Measurements from ENCODE around the gene MCM3AP.

The MCM3AP gene

GRCh38 chr21:46218906-46219590 is 66.4 kb downstream of the MCM3AP start:
- no peak for DNase-seq (ENCODE audit: low read depth)

- no peak for DNase-seq (ENCODE audit: low read depth)
Observed at GRCh38 chr21:46217511-46218196, 67.8 kb downstream of the MCM3AP start.

GRCh38 chr21:46216132-46216747 is 69.2 kb downstream of the MCM3AP start:
- DNase-seq (ENCODE audit: low read depth): no peak

- DNase-seq (ENCODE audit: low read depth): no peak
Observed at GRCh38 chr21:46215436-46216131, 69.8 kb downstream of the MCM3AP start.

- DNase-seq (ENCODE audit: low read depth): no peak
Observed at GRCh38 chr21:46214478-46215340, 70.7 kb downstream of the MCM3AP start.

- DNase-seq (ENCODE audit: low read depth): no peak
Observed at GRCh38 chr21:46213620-46214286, 71.7 kb downstream of the MCM3AP start.

- DNase-seq (ENCODE audit: low read depth): no peak
Observed at GRCh38 chr21:46212721-46213484, 72.5 kb downstream of the MCM3AP start.

GRCh38 chr21:46211786-46212720 is 73.4 kb downstream of the MCM3AP start:
- no peak for DNase-seq (ENCODE audit: low read depth)

GRCh38 chr21:46211376-46211775 is 74.0 kb downstream of the MCM3AP start:
- no peak for DNase-seq (ENCODE audit: low read depth)

- no peak for DNase-seq (ENCODE audit: low read depth)
Observed at GRCh38 chr21:46210378-46211136, 74.9 kb downstream of the MCM3AP start.

GRCh38 chr21:46208761-46209721 is 76.4 kb downstream of the MCM3AP start:
- DNase-seq (ENCODE audit: low read depth): no peak

- no peak for DNase-seq (ENCODE audit: low read depth)
Observed at GRCh38 chr21:46207920-46208591, 77.4 kb downstream of the MCM3AP start.

GRCh38 chr21:46207006-46207919 is 78.1 kb downstream of the MCM3AP start:
- DNase-seq (ENCODE audit: low read depth): no peak

- no peak for DNase-seq (ENCODE audit: low read depth)
Observed at GRCh38 chr21:46206163-46207005, 79.0 kb downstream of the MCM3AP start.

- DNase-seq (ENCODE audit: low read depth): no peak
Observed at GRCh38 chr21:46205766-46206162, 79.6 kb downstream of the MCM3AP start.

All from fibroblast of gingiva (primary cell).